Fibroblast of skin of left quadriceps (primary cell): ENCODE data around the gene BPNT1.
"Not testable (repeated sequence)": the region's sequence is repeated elsewhere in the genome, so short reads cannot be mapped to it uniquely, and the experiment has no call there.

Experiments used
- DNase-seq, 2 experiments: peaks; one replicate each; pipeline ENCODE4 v3.0.0-alpha.2; 2013; ENCODE audit warnings: low read depth in 2 of 2

The BPNT1 gene

GRCh38 chr1:220077887-220078286, 11.7 kb downstream of the BPNT1 start:
- DNase-seq = no peak

- no peak for DNase-seq
Observed at GRCh38 chr1:220076861-220077762, 12.5 kb downstream of the BPNT1 start.

- DNase-seq = peak; percentile 40
Observed at GRCh38 chr1:220067269-220068204, 22.1 kb downstream of the BPNT1 start.

- DNase-seq = no peak
Observed at GRCh38 chr1:220062629-220063028, 27.0 kb downstream of the BPNT1 start.

GRCh38 chr1:220060876-220061275, 28.7 kb downstream of the BPNT1 start:
- no peak for DNase-seq

- no peak for DNase-seq
Observed at GRCh38 chr1:220056374-220056773, 33.2 kb downstream of the BPNT1 start.

- peak; percentile 95 to 96 for DNase-seq
Observed at GRCh38 chr1:220046052-220046930, 43.3 kb downstream of the BPNT1 start, which contains the start of gene EPRS1. EPRS1 (minus strand) TSS chr1:220046505; CDS start chr1:220046388, 117 bp downstream.

GRCh38 chr1:220045356-220046051, 44.1 kb downstream of the BPNT1 start:
- no peak for DNase-seq

GRCh38 chr1:220044678-220045355, 44.8 kb downstream of the BPNT1 start:
- no peak for DNase-seq

- no peak for DNase-seq
Observed at GRCh38 chr1:220043646-220044045, 45.9 kb downstream of the BPNT1 start.

GRCh38 chr1:220040028-220040596, 49.5 kb downstream of the BPNT1 start:
- DNase-seq = no peak

GRCh38 chr1:220038640-220039039, 50.9 kb downstream of the BPNT1 start:
- no peak for DNase-seq

GRCh38 chr1:220037810-220038209, 51.8 kb downstream of the BPNT1 start:
- not testable (repeated sequence) for DNase-seq

GRCh38 chr1:220032911-220033310, 56.7 kb downstream of the BPNT1 start:
- DNase-seq = no peak

- no peak for DNase-seq
Observed at GRCh38 chr1:220031287-220031686, 58.3 kb downstream of the BPNT1 start.

GRCh38 chr1:220028346-220028895, 61.2 kb downstream of the BPNT1 start:
- no peak for DNase-seq

GRCh38 chr1:220019071-220019470, 70.5 kb downstream of the BPNT1 start:
- no peak for DNase-seq

GRCh38 chr1:220013497-220013896, 76.1 kb downstream of the BPNT1 start:
- no peak for DNase-seq

GRCh38 chr1:220012259-220012658, 77.3 kb downstream of the BPNT1 start:
- DNase-seq = no peak
